ENCODE results near the gene PRKG1.
"Not testable (repeated sequence)": the region's sequence is repeated elsewhere in the genome, so short reads cannot be mapped to it uniquely, and the experiment has no call there.

The PRKG1 gene

GRCh38 chr10:52031771-52032170 lies 957.5 kb downstream of the PRKG1 start:
- H3K18ac ChIP-seq (ENCODE audit: low read length) = no peak overlapping the region
- no peaks in the 10 kb centered on the region for H3K9me3 ChIP-seq (replicated peaks in 1 of 2; ENCODE audit: control insufficient read depth in 2 of 2, insufficient read depth in 1 of 2, low read depth in 1 of 2, low read length in 2 of 2)
- H3K4me1 ChIP-seq (ENCODE audit: control insufficient read depth in 2 of 2, insufficient read depth in 1 of 2, low read depth in 1 of 2, low read length in 2 of 2) = no peaks in the 10 kb centered on the region
- no peak overlapping the region for H3K9ac ChIP-seq (ENCODE audit: low read depth, low read length, poor library complexity)
- no peak overlapping the region for H3K23ac ChIP-seq (ENCODE audit: low read depth, low read length, poor library complexity)
- no peak overlapping the region for H3K27ac ChIP-seq (replicated peaks; ENCODE audit: low read length)
- H4K8ac ChIP-seq (ENCODE audit: low read depth, low read length) = no peak overlapping the region
- no peak overlapping the region for H2AFZ ChIP-seq (ENCODE audit: low read length)
- no peak overlapping the region for H3K4me3 ChIP-seq (ENCODE audit: low read length in 2 of 2)
- H2BK120ac ChIP-seq (ENCODE audit: low read depth, low read length) = no peak overlapping the region
- H3K36me3 ChIP-seq (replicated peaks in 1 of 2; ENCODE audit: control insufficient read depth in 2 of 2, insufficient read depth in 2 of 2, low read length in 2 of 2) = no peaks in the 10 kb centered on the region
- H3K4me2 ChIP-seq (ENCODE audit: insufficient read depth, low read length, poor library complexity, severe bottlenecking) = no peak overlapping the region
- H3K79me1 ChIP-seq (ENCODE audit: low read depth, low read length) = no peaks in the 10 kb centered on the region
- no peak for DNase-seq (ENCODE audit: low spot score)
- H3K27me3 ChIP-seq (ENCODE audit: control insufficient read depth in 3 of 3, insufficient read depth in 3 of 3, low read depth in 1 of 3, low read length in 3 of 3) = no peaks in the 10 kb centered on the region
- H3K14ac ChIP-seq (ENCODE audit: low read length) = no peak overlapping the region
- H2AK5ac ChIP-seq (ENCODE audit: low read depth, low read length) = no peak overlapping the region
- no peak overlapping the region for H2BK15ac ChIP-seq (ENCODE audit: low read length)
- H2BK12ac ChIP-seq (ENCODE audit: low read length) = no peak overlapping the region
- no peak overlapping the region for H4K91ac ChIP-seq (ENCODE audit: low read depth, low read length, poor library complexity)
- no peak overlapping the region for H2BK5ac ChIP-seq (ENCODE audit: low read length)
- H3K4ac ChIP-seq (ENCODE audit: low read length) = no peak overlapping the region

GRCh38 chr10:52032681-52033629 lies 958.7 kb downstream of the PRKG1 start:
- H3K14ac ChIP-seq (ENCODE audit: low read length) = no peak overlapping the region
- H2AFZ ChIP-seq (ENCODE audit: low read length) = no peak overlapping the region
- no peak overlapping the region for H4K91ac ChIP-seq (ENCODE audit: low read depth, low read length, poor library complexity)
- H2AK5ac ChIP-seq (ENCODE audit: low read depth, low read length) = no peak overlapping the region
- no peaks in the 10 kb centered on the region for H3K79me1 ChIP-seq (ENCODE audit: low read depth, low read length)
- no peak overlapping the region for H3K18ac ChIP-seq (ENCODE audit: low read length)
- H4K8ac ChIP-seq (ENCODE audit: low read depth, low read length) = no peak overlapping the region
- H3K9ac ChIP-seq (ENCODE audit: low read depth, low read length, poor library complexity) = no peak overlapping the region
- H2BK120ac ChIP-seq (ENCODE audit: low read depth, low read length) = no peak overlapping the region
- no peak overlapping the region for H2BK12ac ChIP-seq (ENCODE audit: low read length)
- H3K36me3 ChIP-seq (replicated peaks in 1 of 2; ENCODE audit: control insufficient read depth in 2 of 2, insufficient read depth in 2 of 2, low read length in 2 of 2) = no peaks in the 10 kb centered on the region
- no peak overlapping the region for H3K23ac ChIP-seq (ENCODE audit: low read depth, low read length, poor library complexity)
- H3K4me1 ChIP-seq (ENCODE audit: control insufficient read depth in 2 of 2, insufficient read depth in 1 of 2, low read depth in 1 of 2, low read length in 2 of 2) = no peaks in the 10 kb centered on the region
- no peak overlapping the region for H3K27ac ChIP-seq (replicated peaks; ENCODE audit: low read length)
- H2BK5ac ChIP-seq (ENCODE audit: low read length) = no peak overlapping the region
- H2BK15ac ChIP-seq (ENCODE audit: low read length) = no peak overlapping the region
- WGBS, 2 donors (ENCODE audit: extremely low coverage in 2 of 2, insufficient read length in 2 of 2, insufficient replicate concordance in 1 of 2) = no CpG with 5 or more reads among the region's 6 CpGs
- H3K27me3 ChIP-seq (ENCODE audit: control insufficient read depth in 3 of 3, insufficient read depth in 3 of 3, low read depth in 1 of 3, low read length in 3 of 3) = no peaks in the 10 kb centered on the region
- H3K4me2 ChIP-seq (ENCODE audit: insufficient read depth, low read length, poor library complexity, severe bottlenecking) = no peak overlapping the region
- no peak overlapping the region for H3K4ac ChIP-seq (ENCODE audit: low read length)
- no peaks in the 10 kb centered on the region for H3K9me3 ChIP-seq (replicated peaks in 1 of 2; ENCODE audit: control insufficient read depth in 2 of 2, insufficient read depth in 1 of 2, low read depth in 1 of 2, low read length in 2 of 2)
- H3K4me3 ChIP-seq (ENCODE audit: low read length in 2 of 2) = no peak overlapping the region
- no peak for DNase-seq (ENCODE audit: low spot score)

- H3K27me3 ChIP-seq (ENCODE audit: control insufficient read depth in 3 of 3, insufficient read depth in 3 of 3, low read depth in 1 of 3, low read length in 3 of 3); H3K14ac ChIP-seq (ENCODE audit: low read length); H2BK15ac ChIP-seq (ENCODE audit: low read length); H2AFZ ChIP-seq (ENCODE audit: low read length); H4K8ac ChIP-seq (ENCODE audit: low read depth, low read length); DNase-seq (ENCODE audit: low spot score); H3K4ac ChIP-seq (ENCODE audit: low read length); H3K79me1 ChIP-seq (ENCODE audit: low read depth, low read length); H3K4me3 ChIP-seq (ENCODE audit: low read length in 2 of 2); H3K9ac ChIP-seq (ENCODE audit: low read depth, low read length, poor library complexity); H3K4me2 ChIP-seq (ENCODE audit: insufficient read depth, low read length, poor library complexity, severe bottlenecking); H2BK12ac ChIP-seq (ENCODE audit: low read length); H3K36me3 ChIP-seq (replicated peaks in 1 of 2; ENCODE audit: control insufficient read depth in 2 of 2, insufficient read depth in 2 of 2, low read length in 2 of 2); H2BK120ac ChIP-seq (ENCODE audit: low read depth, low read length); H3K4me1 ChIP-seq (ENCODE audit: control insufficient read depth in 2 of 2, insufficient read depth in 1 of 2, low read depth in 1 of 2, low read length in 2 of 2); H2AK5ac ChIP-seq (ENCODE audit: low read depth, low read length); H2BK5ac ChIP-seq (ENCODE audit: low read length); H3K18ac ChIP-seq (ENCODE audit: low read length); H3K27ac ChIP-seq (replicated peaks; ENCODE audit: low read length); H3K9me3 ChIP-seq (replicated peaks in 1 of 2; ENCODE audit: control insufficient read depth in 2 of 2, insufficient read depth in 1 of 2, low read depth in 1 of 2, low read length in 2 of 2); H4K91ac ChIP-seq (ENCODE audit: low read depth, low read length, poor library complexity); H3K23ac ChIP-seq (ENCODE audit: low read depth, low read length, poor library complexity): not testable (repeated sequence)
- no CpG with 5 or more reads among the region's 15 CpGs for WGBS, 2 donors (ENCODE audit: extremely low coverage in 2 of 2, insufficient read length in 2 of 2, insufficient replicate concordance in 1 of 2)
These were observed 964.9 kb downstream of the PRKG1 start for GRCh38 chr10:52039002-52039793.

- Histone ChIP-seq H4K91ac (ENCODE audit: low read depth, low read length, poor library complexity) (no peak overlapping the region), H3K9me3 (replicated peaks in 1 of 2; ENCODE audit: control insufficient read depth in 2 of 2, insufficient read depth in 1 of 2, low read depth in 1 of 2, low read length in 2 of 2) (no peaks in the 10 kb centered on the region)
These were observed 966.2 kb downstream of the PRKG1 start for GRCh38 chr10:52040486-52040885.

More at GRCh38 chr10:52040486-52040885, 966.2 kb downstream of the PRKG1 start:
- no peak overlapping the region for H4K8ac ChIP-seq (ENCODE audit: low read depth, low read length)
- no peaks in the 10 kb centered on the region for H3K27me3 ChIP-seq (ENCODE audit: control insufficient read depth in 3 of 3, insufficient read depth in 3 of 3, low read depth in 1 of 3, low read length in 3 of 3)
- H3K27ac ChIP-seq (replicated peaks; ENCODE audit: low read length) = no peak overlapping the region
- H3K79me1 ChIP-seq (ENCODE audit: low read depth, low read length) = no peaks in the 10 kb centered on the region
- no CpG with 5 or more reads among the region's 2 CpGs for WGBS, 2 donors (ENCODE audit: extremely low coverage in 2 of 2, insufficient read length in 2 of 2, insufficient replicate concordance in 1 of 2)
- H3K4me3 ChIP-seq (ENCODE audit: low read length in 2 of 2) = no peak overlapping the region
- H3K4ac ChIP-seq (ENCODE audit: low read length) = no peak overlapping the region
- no peak overlapping the region for H2BK120ac ChIP-seq (ENCODE audit: low read depth, low read length)
- no peak overlapping the region for H2BK5ac ChIP-seq (ENCODE audit: low read length)
- H2BK12ac ChIP-seq (ENCODE audit: low read length) = no peak overlapping the region
- no peak overlapping the region for H2AFZ ChIP-seq (ENCODE audit: low read length)
- no peak overlapping the region for H3K9ac ChIP-seq (ENCODE audit: low read depth, low read length, poor library complexity)
- no peak overlapping the region for H3K23ac ChIP-seq (ENCODE audit: low read depth, low read length, poor library complexity)
- H3K4me1 ChIP-seq (ENCODE audit: control insufficient read depth in 2 of 2, insufficient read depth in 1 of 2, low read depth in 1 of 2, low read length in 2 of 2) = no peaks in the 10 kb centered on the region
- no peak overlapping the region for H2AK5ac ChIP-seq (ENCODE audit: low read depth, low read length)
- H3K4me2 ChIP-seq (ENCODE audit: insufficient read depth, low read length, poor library complexity, severe bottlenecking) = no peak overlapping the region
- H3K14ac ChIP-seq (ENCODE audit: low read length) = no peak overlapping the region
- no peaks in the 10 kb centered on the region for H3K36me3 ChIP-seq (replicated peaks in 1 of 2; ENCODE audit: control insufficient read depth in 2 of 2, insufficient read depth in 2 of 2, low read length in 2 of 2)
- H3K18ac ChIP-seq (ENCODE audit: low read length) = no peak overlapping the region
- DNase-seq (ENCODE audit: low spot score) = no peak
- no peak overlapping the region for H2BK15ac ChIP-seq (ENCODE audit: low read length)
